Thyroid gland (tissue), 4 donors: Measurements from ENCODE around the gene ZBTB7C. TPM values are rescaled to one million over a fixed set of nuclear protein-coding genes. Genes with fewer than 3 reads are reported as not detected.

Experiments used
- DNase-seq, 2 donors: peaks; one replicate each; pipeline ENCODE4 v3.0.0-alpha.2; 2019
- H3K27ac ChIP-seq, 3 donors: fragments of 200-600 bp; sonication (generic); 1 replicate in 2 of 3; 2 replicates in 1 of 3; pipeline ENCODE4 v1.5.1; 2016 to 2019; ENCODE audit warnings: mild to moderate bottlenecking in 1 of 3, moderate library complexity in 1 of 3
- H3K27me3 ChIP-seq: fragments of 200-600 bp; sonication (generic); one replicate; pipeline ENCODE4 v1.5.1; 2019
- H3K36me3 ChIP-seq, 2 donors: fragments of 200-600 bp; sonication (generic); one replicate each; pipeline ENCODE4 v1.5.1; 2016 to 2019
- H3K4me1 ChIP-seq, 2 donors: fragments of 200-600 bp; sonication (generic); one replicate each; pipeline ENCODE4 v1.5.1; 2017 to 2019
- H3K4me3 ChIP-seq, 3 donors: fragments of 200-600 bp; sonication (generic); replicated peaks in 1 of 3; 1 replicate in 2 of 3; 2 replicates in 1 of 3; pipeline ENCODE4 v1.5.1; 2016; ENCODE audit warnings: mild to moderate bottlenecking in 1 of 3
- H3K9me3 ChIP-seq: fragments of 200-600 bp; sonication (generic); one replicate; pipeline ENCODE4 v1.5.1; 2017
- POLR2A ChIP-seq, 2 donors: fragments of 450-650 bp; IDR thresholded peaks; one replicate each; pipeline ENCODE4 v1.6.1; 2017; ENCODE audit warnings: antibody characterized with exemption in 2 of 2, mild to moderate bottlenecking in 2 of 2, moderate library complexity in 1 of 2
- WGBS, 2 donors: methylation state at CpG; one replicate each; pipeline ENCODE4 v1.1.5; 2017; 5-methylcytosine and 5-hydroxymethylcytosine counted together
- intact Hi-C: fragments of 100-400 bp; cut with DNase I; formaldehyde crosslinking; loops from one replicate; pipeline ENCODE4 v1.15.1; 2023
- total RNA-seq, 4 donors: library from RNA; depleted of rRNA; stranded (reverse); fragments of >200 nt; gene quantifications; one replicate each; pipeline ENCODE4 v1.2.3, GENCODE V29; 2016
- TF ChIP-seq, protein P1 (sequence below), 6 experiments: fragments of 200-600 bp in 3 of 6; fragments of 450-650 bp in 3 of 6; sonication (generic) in 3 of 6; IDR thresholded peaks; one replicate each; pipeline ENCODE4 v1.5.1; 2016 to 2019; ENCODE audit warnings: antibody characterized with exemption in 6 of 6, mild to moderate bottlenecking in 2 of 6, inconsistent platforms in 1 of 6, moderate library complexity in 1 of 6

Gene ZBTB7C
- total RNA-seq, 4 donors from 2014 or later: 41.7 to 66.7 (median 49.5) TPM

DNA sequence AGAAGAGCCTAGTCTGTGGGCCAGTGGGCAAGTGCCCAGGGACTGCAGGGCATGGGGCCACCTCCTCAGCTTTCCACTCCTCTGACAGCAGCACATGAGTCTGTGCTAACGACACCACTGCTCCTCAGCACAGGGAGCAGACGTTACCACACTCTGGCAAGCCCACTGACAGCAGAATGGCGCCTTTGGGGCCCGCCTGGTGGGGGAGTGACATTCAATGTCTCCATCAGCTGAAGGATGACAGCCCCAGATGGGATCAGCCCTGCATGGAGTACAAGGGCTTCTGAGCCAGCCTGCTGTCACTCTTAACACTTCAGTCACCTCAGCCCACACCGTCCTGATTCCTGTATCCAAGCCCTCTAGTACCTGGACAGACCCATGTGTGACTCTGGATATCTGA is 329.3 kb downstream of the ZBTB7C start:
- H3K9me3 ChIP-seq: no peaks in the 10 kb centered on the region
- H3K4me3 ChIP-seq: no peak overlapping the region
- no peaks in the 10 kb centered on the region for H3K27me3 ChIP-seq
- intact Hi-C loops: no loop called here
- no peak overlapping the region for H3K27ac ChIP-seq
- H3K4me1 ChIP-seq: peaks cover 17% of the 10 kb centered on the region in 2 donors
- TF ChIP-seq POLR2A (IDR thresholded peaks at IDR 0.05): no peak
- TF ChIP-seq, protein P1, sequence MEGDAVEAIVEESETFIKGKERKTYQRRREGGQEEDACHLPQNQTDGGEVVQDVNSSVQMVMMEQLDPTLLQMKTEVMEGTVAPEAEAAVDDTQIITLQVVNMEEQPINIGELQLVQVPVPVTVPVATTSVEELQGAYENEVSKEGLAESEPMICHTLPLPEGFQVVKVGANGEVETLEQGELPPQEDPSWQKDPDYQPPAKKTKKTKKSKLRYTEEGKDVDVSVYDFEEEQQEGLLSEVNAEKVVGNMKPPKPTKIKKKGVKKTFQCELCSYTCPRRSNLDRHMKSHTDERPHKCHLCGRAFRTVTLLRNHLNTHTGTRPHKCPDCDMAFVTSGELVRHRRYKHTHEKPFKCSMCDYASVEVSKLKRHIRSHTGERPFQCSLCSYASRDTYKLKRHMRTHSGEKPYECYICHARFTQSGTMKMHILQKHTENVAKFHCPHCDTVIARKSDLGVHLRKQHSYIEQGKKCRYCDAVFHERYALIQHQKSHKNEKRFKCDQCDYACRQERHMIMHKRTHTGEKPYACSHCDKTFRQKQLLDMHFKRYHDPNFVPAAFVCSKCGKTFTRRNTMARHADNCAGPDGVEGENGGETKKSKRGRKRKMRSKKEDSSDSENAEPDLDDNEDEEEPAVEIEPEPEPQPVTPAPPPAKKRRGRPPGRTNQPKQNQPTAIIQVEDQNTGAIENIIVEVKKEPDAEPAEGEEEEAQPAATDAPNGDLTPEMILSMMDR (IDR thresholded peaks at IDR 0.05): no peak
- no peak for DNase-seq
- no peaks in the 10 kb centered on the region for H3K36me3 ChIP-seq
- 86 to 88% methylated on average over 3 to 5 of the region's 5 CpGs for WGBS, 2 donors

DNA sequence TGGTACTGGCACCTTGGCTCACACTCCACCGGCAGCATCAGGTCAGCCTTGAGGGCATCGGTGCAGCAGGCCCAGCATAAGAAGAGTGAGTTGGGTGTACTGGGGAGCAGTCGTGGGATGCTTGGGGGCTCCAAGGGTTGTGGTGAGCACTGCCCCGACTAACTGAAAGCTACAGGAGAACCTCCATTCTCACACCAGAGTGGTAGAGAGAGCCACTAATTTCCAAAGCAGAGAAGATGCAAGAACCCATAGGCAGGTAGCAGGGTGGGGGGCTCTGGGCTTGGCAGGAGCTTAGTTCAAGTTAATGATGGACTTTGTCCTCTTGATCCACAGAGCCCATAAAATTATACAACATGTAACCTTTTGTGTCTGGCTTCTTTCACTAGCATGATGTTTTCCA is 330.7 kb downstream of the ZBTB7C start:
- Histone ChIP-seq H3K9me3 (no peaks in the 10 kb centered on the region), H3K36me3 (no peaks in the 10 kb centered on the region), H3K27me3 (no peaks in the 10 kb centered on the region), H3K4me1 (peaks cover 17 to 30% of the 10 kb centered on the region in 2 donors), H3K4me3 (no peak overlapping the region), H3K27ac (no peak overlapping the region)
- 96 to 100% methylated on average over 3 to 4 of the region's 4 CpGs for WGBS, 2 donors
- intact Hi-C loops: no loop called here
- no peak for DNase-seq
- TF ChIP-seq, protein P1 (IDR thresholded peaks at IDR 0.05): no peak
- TF ChIP-seq POLR2A (IDR thresholded peaks at IDR 0.05): no peak

DNA sequence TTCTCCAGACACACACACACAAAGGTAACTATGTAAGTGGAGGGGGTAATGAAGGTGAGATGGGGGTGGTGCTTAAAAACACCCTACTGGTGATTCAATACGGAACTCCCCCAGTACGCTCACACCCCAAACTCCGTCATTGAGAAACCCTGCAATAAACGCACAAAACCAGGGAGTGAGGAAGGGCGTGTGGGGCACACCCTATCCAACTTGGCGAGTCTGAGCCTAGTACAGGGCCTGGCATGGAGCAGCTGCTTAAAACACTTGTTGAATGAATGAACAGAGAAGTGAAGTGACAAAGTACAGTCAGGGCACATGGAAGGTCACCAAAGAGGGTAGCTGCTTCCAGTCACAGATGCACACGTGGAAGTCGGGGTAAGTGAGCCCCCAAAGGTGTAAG is 331.9 kb downstream of the ZBTB7C start:
- Histone ChIP-seq H3K9me3 (no peaks in the 10 kb centered on the region), H3K4me1 (peaks cover 17 to 34% of the 10 kb centered on the region in 2 donors), H3K27me3 (no peaks in the 10 kb centered on the region), H3K4me3 (no peak overlapping the region), H3K27ac (no peak overlapping the region), H3K36me3 (no peaks in the 10 kb centered on the region)
- 81 to 85% methylated on average over 8 of the region's 8 CpGs for WGBS, 2 donors
- TF ChIP-seq, protein P1 (IDR thresholded peaks at IDR 0.05): no peak
- TF ChIP-seq POLR2A (IDR thresholded peaks at IDR 0.05): no peak
- DNase-seq: no peak
- intact Hi-C loops: no loop called here

DNA sequence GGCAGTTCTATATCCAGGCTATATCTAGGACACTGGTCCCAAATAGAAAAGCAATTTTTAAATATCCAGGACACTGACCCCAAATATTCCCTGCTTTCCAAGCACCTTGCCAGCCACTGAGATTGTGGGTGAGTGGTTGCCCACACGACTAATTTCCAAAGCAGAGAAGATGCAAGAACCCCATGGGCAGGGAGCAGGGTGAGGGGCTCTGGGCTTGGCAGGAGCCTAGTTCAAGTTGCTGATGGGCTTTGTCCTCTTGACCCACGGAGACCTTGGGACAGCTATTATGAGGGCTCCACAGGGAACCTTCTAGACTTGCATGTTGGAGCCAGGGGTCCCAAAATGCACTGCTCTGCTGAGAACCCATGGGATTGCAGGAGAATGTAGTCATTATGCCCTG is 332.7 kb downstream of the ZBTB7C start:
- Histone ChIP-seq H3K9me3 (no peaks in the 10 kb centered on the region), H3K4me3 (no peak overlapping the region), H3K36me3 (no peaks in the 10 kb centered on the region), H3K27ac (no peak overlapping the region), H3K4me1 (peaks cover 17 to 34% of the 10 kb centered on the region in 2 donors), H3K27me3 (no peaks in the 10 kb centered on the region)
- intact Hi-C loops: no loop called here
- no peak for TF ChIP-seq POLR2A (IDR thresholded peaks at IDR 0.05)
- TF ChIP-seq, protein P1 (IDR thresholded peaks at IDR 0.05): no peak
- WGBS, 2 donors: 69 to 73% methylated on average over 2 of the region's 2 CpGs
- DNase-seq: no peak

DNA sequence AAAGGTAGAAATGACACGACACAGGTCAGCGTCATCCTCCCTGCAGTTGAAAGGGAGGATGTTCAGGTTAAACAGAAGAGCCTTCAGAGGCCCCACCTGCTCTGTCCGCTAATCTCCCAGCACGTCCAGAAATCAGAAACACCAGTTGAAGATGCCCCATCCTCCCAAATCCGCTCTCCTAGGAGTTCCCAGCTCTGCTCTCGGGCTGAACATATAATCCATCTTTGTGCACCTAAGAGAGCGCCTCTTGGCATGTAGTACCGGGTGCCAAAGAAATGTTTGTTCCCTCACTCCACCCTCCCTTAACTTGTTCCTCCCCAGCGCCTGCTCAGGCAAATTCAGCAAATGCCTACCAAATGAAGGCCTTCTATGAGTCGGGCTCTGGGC is 333.5 kb downstream of the ZBTB7C start:
- 82 to 83% methylated on average over 10 of the region's 10 CpGs for WGBS, 2 donors
- Histone ChIP-seq H3K27ac (no peak overlapping the region), H3K9me3 (no peaks in the 10 kb centered on the region)

More for the DNA sequence above, 333.5 kb downstream of the ZBTB7C start:
- DNase-seq: no peak
- Histone ChIP-seq H3K27me3 (no peaks in the 10 kb centered on the region), H3K4me1 (peaks cover 17 to 34% of the 10 kb centered on the region in 2 donors), H3K36me3 (no peaks in the 10 kb centered on the region), H3K4me3 (no peak overlapping the region)
- TF ChIP-seq, protein P1 (IDR thresholded peaks at IDR 0.05): no peak
- no peak for TF ChIP-seq POLR2A (IDR thresholded peaks at IDR 0.05)
- intact Hi-C loops: no loop called here
